HCT116 (cell line): ENCODE results near the gene USP54. TPM values are rescaled to one million over a fixed set of nuclear protein-coding genes. Genes with fewer than 3 reads are reported as not detected.

Experiments
- ATAC-seq: fragments of 200-7000 bp; cut with Tn5 transposase; 2 replicates; pipeline ENCODE4 v1.9.1; 2020; ENCODE audit warnings: mild to moderate bottlenecking, moderate library complexity
- BruUV-seq: library from RNA; stranded (reverse); fragments of 400-500 nt; replicated peaks from 2 replicates; lab custom pipeline; 2021; lab: Mats Ljungman, UMichigan
- CTCF ChIA-PET: fragments of 300-600 bp; sonication (Branson Sonifier 250); formaldehyde crosslinking; loops from one replicate; lab custom pipeline; 2021; ENCODE audit warnings: antibody characterized with exemption; lab: Charles Lee
- POLR2A ChIA-PET: fragments of 300-600, 350-600 bp; sonication (Branson Sonifier 250); formaldehyde crosslinking; loops from one replicate; lab custom pipeline; 2021; ENCODE audit warnings: antibody characterized with exemption; lab: Charles Lee
- RAD21 ChIA-PET, 2 experiments: fragments of 300-600 bp; sonication (Branson Sonifier 250); formaldehyde crosslinking; loops; one replicate each; lab custom pipeline; 2023; ENCODE audit warnings: low total read pairs in 2 of 2; ENCODE audit not compliant: uncharacterized antibody in 2 of 2, unreplicated experiment in 2 of 2, low non-redundant PET in 1 of 2; lab: Charles Lee
- DNase-seq: peaks from one replicate; pipeline ENCODE4 v3.0.0-alpha.2; 2010; ENCODE audit warnings: low read depth, low spot score
- H2AFZ ChIP-seq: fragments of 200-600 bp; shearing (Covaris generic), sonication (generic); 2 replicates; pipeline ENCODE4 v1.6.1; 2017; ENCODE audit warnings: low read depth, mixed run types, mixed read lengths, antibody characterized with exemption, low read length; ENCODE audit not compliant: poor library complexity, severe bottlenecking
- H3K27ac ChIP-seq: 2 replicates; pipeline ENCODE4 v1.5.1; 2012; ENCODE audit warnings: low read depth, low read length
- H3K27me3 ChIP-seq: fragments of 200-600 bp; sonication (generic); 2 replicates; pipeline ENCODE4 v1.6.1; 2016; ENCODE audit warnings: mixed run types, low read length, mixed read lengths; ENCODE audit not compliant: insufficient read depth
- H3K36me3 ChIP-seq, 2 experiments: fragments of 200-500 bp in 1 of 2; fragments of 200-600 bp in 1 of 2; sonication (Bioruptor generic) in 1 of 2; sonication (generic) in 1 of 2; 2 replicates each; pipeline versions ENCODE4 v1.5.1 to v1.6.1; 2014 to 2016; ENCODE audit warnings: low read length in 2 of 2, inconsistent platforms in 1 of 2, mixed read lengths in 1 of 2, mixed run types in 1 of 2; ENCODE audit not compliant: insufficient read depth in 2 of 2, control insufficient read depth in 1 of 2
- H3K4me1 ChIP-seq, 2 experiments: fragments of 200-600 bp in 1 of 2; sonication (generic) in 1 of 2; 2 replicates each; pipeline versions ENCODE4 v1.5.1 to v1.6.1; 2012 to 2017; ENCODE audit warnings: low read length in 2 of 2, inconsistent platforms in 1 of 2, mild to moderate bottlenecking in 1 of 2, mixed read lengths in 1 of 2, mixed run types in 1 of 2, moderate library complexity in 1 of 2; ENCODE audit not compliant: insufficient read depth in 2 of 2, control insufficient read depth in 1 of 2
- H3K4me2 ChIP-seq: fragments of 200-600 bp; sonication (generic); 2 replicates; pipeline ENCODE4 v1.6.1; 2017; ENCODE audit warnings: mixed run types, low read length, mixed read lengths
- H3K4me3 ChIP-seq, 2 experiments: fragments of 200-600 bp in 1 of 2; sonication (generic) in 1 of 2; replicated peaks in 1 of 2; 2 replicates each; pipeline ENCODE4 v1.5.1; 2011 to 2016; ENCODE audit warnings: low read length in 2 of 2, control low read depth in 1 of 2, low read depth in 1 of 2, mild to moderate bottlenecking in 1 of 2, mixed read lengths in 1 of 2, mixed run types in 1 of 2
- H3K79me2 ChIP-seq: fragments of 200-600 bp; sonication (generic); 2 replicates; pipeline ENCODE4 v1.6.1; 2017; ENCODE audit warnings: mild to moderate bottlenecking, mixed run types, low read length, moderate library complexity, mixed read lengths; ENCODE audit not compliant: insufficient read depth
- H3K9ac ChIP-seq: fragments of 200-600 bp; sonication (generic); 2 replicates; pipeline ENCODE4 v1.6.1; 2016; ENCODE audit warnings: low read length, mixed read lengths
- H3K9me2 ChIP-seq: fragments of 200-600 bp; sonication (generic), shearing (Covaris generic); 2 replicates; pipeline ENCODE4 v1.6.1; 2017; ENCODE audit warnings: mixed run types, mild to moderate bottlenecking, moderate library complexity; ENCODE audit not compliant: insufficient read depth
- H3K9me3 ChIP-seq, 2 experiments: fragments of 200-500 bp in 1 of 2; fragments of 200-600 bp in 1 of 2; sonication (Bioruptor generic) in 1 of 2; sonication (generic) in 1 of 2; 2 replicates each; pipeline ENCODE4 v1.6.1; 2014 to 2017; ENCODE audit warnings: low read length in 2 of 2, mixed read lengths in 2 of 2, inconsistent platforms in 1 of 2, low read depth in 1 of 2, mild to moderate bottlenecking in 1 of 2, mixed run types in 1 of 2, moderate library complexity in 1 of 2; ENCODE audit not compliant: control insufficient read depth in 1 of 2, insufficient read depth in 1 of 2
- H4K20me1 ChIP-seq: fragments of 200-600 bp; sonication (generic), shearing (Covaris generic); 2 replicates; pipeline ENCODE4 v1.6.1; 2017; ENCODE audit warnings: mixed run types, mild to moderate bottlenecking, moderate library complexity; ENCODE audit not compliant: insufficient read depth
- CBX3 ChIP-seq: IDR thresholded peaks from 2 replicates; pipeline ENCODE4 v1.6.1; 2012; ENCODE audit warnings: low read depth
- EGR1 ChIP-seq: IDR thresholded peaks from 2 replicates; pipeline ENCODE4 v1.6.1; 2012; ENCODE audit warnings: low read depth
- ELF1 ChIP-seq: IDR thresholded peaks from 2 replicates; pipeline ENCODE4 v1.6.1; 2012; ENCODE audit warnings: low read depth, borderline replicate concordance
- EZH2phosphoT487 ChIP-seq: fragments of 200-600 bp; IDR thresholded peaks from 2 replicates; pipeline ENCODE4 v1.6.1; 2018; ENCODE audit warnings: antibody characterized with exemption, borderline replicate concordance
- FOSL1 ChIP-seq: IDR thresholded peaks from 2 replicates; pipeline ENCODE4 v1.6.1; 2012; ENCODE audit warnings: low read depth
- JUND ChIP-seq: IDR thresholded peaks from 2 replicates; pipeline ENCODE4 v1.6.1; 2012
- POLR2A ChIP-seq: IDR thresholded peaks from 2 replicates; pipeline ENCODE4 v1.7.0; 2011; ENCODE audit warnings: borderline replicate concordance; ENCODE audit not compliant: insufficient read depth, insufficient read length; ENCODE audit errors: extremely low read depth
- POLR2AphosphoS5 ChIP-seq: IDR thresholded peaks from 2 replicates; pipeline ENCODE4 v1.6.1; 2011; ENCODE audit warnings: mild to moderate bottlenecking, low read depth, low read length, moderate library complexity
- SIN3A ChIP-seq: IDR thresholded peaks from 2 replicates; pipeline ENCODE4 v1.6.1; 2012; ENCODE audit warnings: low read depth
- SRF ChIP-seq: IDR thresholded peaks from 2 replicates; pipeline ENCODE4 v1.6.1; 2012; ENCODE audit warnings: low read depth
- TCF7L2 ChIP-seq: IDR thresholded peaks from 2 replicates; pipeline ENCODE4 v1.7.0; 2011; ENCODE audit warnings: borderline replicate concordance, inconsistent platforms; ENCODE audit not compliant: insufficient read depth, insufficient read length; ENCODE audit errors: extremely low read depth
- ZFX ChIP-seq: fragments of 450-650 bp; IDR thresholded peaks from 2 replicates; pipeline ENCODE4 v1.6.1; 2017
- ZNF274 ChIP-seq: fragments of 200-500 bp; sonication (Bioruptor generic); IDR thresholded peaks from 2 replicates; pipeline ENCODE4 v1.6.1; 2014; ENCODE audit warnings: mild to moderate bottlenecking, low read depth, low read length, inconsistent platforms
- intact Hi-C: fragments of 100-400 bp; cut with micrococcal nuclease; formaldehyde crosslinking; loops from 2 replicates; pipeline ENCODE4 v1.10.0; 2022
- total RNA-seq: library from RNA; stranded (reverse); gene quantifications from one replicate; pipeline ENCODE4 v1.2.1, GENCODE V29; 2021; ENCODE audit not compliant: unreplicated experiment
- TF ChIP-seq, protein P1 (sequence below): IDR thresholded peaks from 2 replicates; pipeline ENCODE4 v1.6.1; 2012; ENCODE audit warnings: low read depth
- TF ChIP-seq, protein P2 (sequence below): IDR thresholded peaks from 2 replicates; pipeline ENCODE4 v1.6.1; 2011; ENCODE audit warnings: mild to moderate bottlenecking, low read length, moderate library complexity; ENCODE audit not compliant: insufficient replicate concordance; ENCODE audit errors: extremely low read depth
- TF ChIP-seq, protein P3 (sequence below): IDR thresholded peaks from 2 replicates; pipeline ENCODE4 v1.6.1; 2012

USP54 gene
- total RNA-seq, 1 experiment from 2014 or later: 28.0 TPM

- ChIA-PET CTCF (no interaction called here), POLR2A (no interaction called here), RAD21 (no interaction called here)
- Histone ChIP-seq H2AFZ (no peak overlapping the region), H3K27me3 (no peaks in the 10 kb centered on the region), H3K79me2 (no peaks in the 10 kb centered on the region), H4K20me1 (no peaks in the 10 kb centered on the region), H3K4me3 (no peak overlapping the region), H3K4me2 (no peak overlapping the region), H3K4me1 (peaks cover 3 to 8% of the 10 kb centered on the region in 2 experiments; a peak in 3 of 4 replicates), H3K9ac (no peak overlapping the region), H3K27ac (no peak overlapping the region), H3K9me3 (no peaks in the 10 kb centered on the region), H3K9me2 (no peaks in the 10 kb centered on the region), H3K36me3 (no peaks in the 10 kb centered on the region)
- TF ChIP-seq JUND (no peak), POLR2A (no peak), FOSL1 (no peak), CBX3 (no peak), ZNF274 (no peak), SIN3A (no peak), SRF (no peak), ZFX (no peak), POLR2AphosphoS5 (no peak), EGR1 (no peak), EZH2phosphoT487 (no peak), TCF7L2 (no peak), ELF1 (no peak)
- TF ChIP-seq, protein P1, sequence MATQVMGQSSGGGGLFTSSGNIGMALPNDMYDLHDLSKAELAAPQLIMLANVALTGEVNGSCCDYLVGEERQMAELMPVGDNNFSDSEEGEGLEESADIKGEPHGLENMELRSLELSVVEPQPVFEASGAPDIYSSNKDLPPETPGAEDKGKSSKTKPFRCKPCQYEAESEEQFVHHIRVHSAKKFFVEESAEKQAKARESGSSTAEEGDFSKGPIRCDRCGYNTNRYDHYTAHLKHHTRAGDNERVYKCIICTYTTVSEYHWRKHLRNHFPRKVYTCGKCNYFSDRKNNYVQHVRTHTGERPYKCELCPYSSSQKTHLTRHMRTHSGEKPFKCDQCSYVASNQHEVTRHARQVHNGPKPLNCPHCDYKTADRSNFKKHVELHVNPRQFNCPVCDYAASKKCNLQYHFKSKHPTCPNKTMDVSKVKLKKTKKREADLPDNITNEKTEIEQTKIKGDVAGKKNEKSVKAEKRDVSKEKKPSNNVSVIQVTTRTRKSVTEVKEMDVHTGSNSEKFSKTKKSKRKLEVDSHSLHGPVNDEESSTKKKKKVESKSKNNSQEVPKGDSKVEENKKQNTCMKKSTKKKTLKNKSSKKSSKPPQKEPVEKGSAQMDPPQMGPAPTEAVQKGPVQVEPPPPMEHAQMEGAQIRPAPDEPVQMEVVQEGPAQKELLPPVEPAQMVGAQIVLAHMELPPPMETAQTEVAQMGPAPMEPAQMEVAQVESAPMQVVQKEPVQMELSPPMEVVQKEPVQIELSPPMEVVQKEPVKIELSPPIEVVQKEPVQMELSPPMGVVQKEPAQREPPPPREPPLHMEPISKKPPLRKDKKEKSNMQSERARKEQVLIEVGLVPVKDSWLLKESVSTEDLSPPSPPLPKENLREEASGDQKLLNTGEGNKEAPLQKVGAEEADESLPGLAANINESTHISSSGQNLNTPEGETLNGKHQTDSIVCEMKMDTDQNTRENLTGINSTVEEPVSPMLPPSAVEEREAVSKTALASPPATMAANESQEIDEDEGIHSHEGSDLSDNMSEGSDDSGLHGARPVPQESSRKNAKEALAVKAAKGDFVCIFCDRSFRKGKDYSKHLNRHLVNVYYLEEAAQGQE: no peak
- TF ChIP-seq, protein P2, sequence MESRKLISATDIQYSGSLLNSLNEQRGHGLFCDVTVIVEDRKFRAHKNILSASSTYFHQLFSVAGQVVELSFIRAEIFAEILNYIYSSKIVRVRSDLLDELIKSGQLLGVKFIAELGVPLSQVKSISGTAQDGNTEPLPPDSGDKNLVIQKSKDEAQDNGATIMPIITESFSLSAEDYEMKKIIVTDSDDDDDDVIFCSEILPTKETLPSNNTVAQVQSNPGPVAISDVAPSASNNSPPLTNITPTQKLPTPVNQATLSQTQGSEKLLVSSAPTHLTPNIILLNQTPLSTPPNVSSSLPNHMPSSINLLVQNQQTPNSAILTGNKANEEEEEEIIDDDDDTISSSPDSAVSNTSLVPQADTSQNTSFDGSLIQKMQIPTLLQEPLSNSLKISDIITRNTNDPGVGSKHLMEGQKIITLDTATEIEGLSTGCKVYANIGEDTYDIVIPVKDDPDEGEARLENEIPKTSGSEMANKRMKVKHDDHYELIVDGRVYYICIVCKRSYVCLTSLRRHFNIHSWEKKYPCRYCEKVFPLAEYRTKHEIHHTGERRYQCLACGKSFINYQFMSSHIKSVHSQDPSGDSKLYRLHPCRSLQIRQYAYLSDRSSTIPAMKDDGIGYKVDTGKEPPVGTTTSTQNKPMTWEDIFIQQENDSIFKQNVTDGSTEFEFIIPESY: no peak
- TF ChIP-seq, protein P3, sequence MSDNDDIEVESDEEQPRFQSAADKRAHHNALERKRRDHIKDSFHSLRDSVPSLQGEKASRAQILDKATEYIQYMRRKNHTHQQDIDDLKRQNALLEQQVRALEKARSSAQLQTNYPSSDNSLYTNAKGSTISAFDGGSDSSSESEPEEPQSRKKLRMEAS: no peak
- intact Hi-C loops: no loop called here
- no TSS peak for BruUV-seq
- ATAC-seq (no peak), DNase-seq (no peak)
These were observed 29.9 kb downstream of the USP54 start for GRCh38 chr10:73561192-73561591.
